OCI-LY7 (cell line): ENCODE results near the gene C20orf141. TPM values are rescaled to one million over a fixed set of nuclear protein-coding genes. Genes with fewer than 3 reads are reported as not detected.

ENCODE experiments used
- BruUV-seq: library from RNA; stranded (reverse); fragments of 400-500 nt; replicated peaks from 2 replicates; lab custom pipeline; 2021; lab: Mats Ljungman, UMichigan
- CTCF ChIA-PET: fragments of 300-600 bp; sonication (Branson Sonifier 250); formaldehyde crosslinking; loops from one replicate; lab custom pipeline; 2022; ENCODE audit warnings: antibody characterized with exemption; ENCODE audit not compliant: unreplicated experiment; lab: Charles Lee
- POLR2A ChIA-PET: fragments of 300-600 bp; sonication (Branson Sonifier 250); formaldehyde crosslinking; loops from one replicate; lab custom pipeline; 2022; ENCODE audit warnings: antibody characterized with exemption; lab: Charles Lee
- DNase-seq: peaks from one replicate; pipeline ENCODE4 v3.0.0-alpha.2; 2015; ENCODE audit warnings: low spot score
- H2AFZ ChIP-seq: fragments of 200-600 bp; sonication (generic), shearing (Covaris generic); 2 replicates; pipeline ENCODE4 v1.6.1; 2014; ENCODE audit warnings: mild to moderate bottlenecking, antibody characterized with exemption, low read length, moderate library complexity
- H3K27ac ChIP-seq: fragments of 200-600 bp; sonication (generic); 2 replicates; pipeline ENCODE4 v1.5.1; 2014; ENCODE audit warnings: mixed run types, low read depth, mild to moderate bottlenecking, moderate library complexity, low read length, inconsistent platforms; ENCODE audit not compliant: poor library complexity, severe bottlenecking
- H3K36me3 ChIP-seq: fragments of 200-600 bp; sonication (generic); 2 replicates; pipeline ENCODE4 v1.6.1; 2014; ENCODE audit warnings: mild to moderate bottlenecking, antibody characterized with exemption, low read length, moderate library complexity, mixed read lengths; ENCODE audit not compliant: insufficient read depth
- H3K4me1 ChIP-seq: fragments of 200-600 bp; sonication (generic); 2 replicates; pipeline ENCODE4 v1.5.1; 2014; ENCODE audit warnings: mild to moderate bottlenecking, low read length; ENCODE audit not compliant: insufficient read depth, poor library complexity, severe bottlenecking
- H3K4me2 ChIP-seq: fragments of 200-600 bp; sonication (generic); 2 replicates; pipeline ENCODE4 v1.6.1; 2014; ENCODE audit warnings: mild to moderate bottlenecking, low read length
- H3K4me3 ChIP-seq: fragments of 200-600 bp; sonication (generic); 2 replicates; pipeline ENCODE4 v1.5.1; 2014; ENCODE audit warnings: mild to moderate bottlenecking, low read depth, low read length; ENCODE audit not compliant: poor library complexity, severe bottlenecking
- H3K79me2 ChIP-seq: fragments of 200-600 bp; sonication (generic); 2 replicates; pipeline ENCODE4 v1.6.1; 2016; ENCODE audit warnings: low read depth, mild to moderate bottlenecking, low read length, moderate library complexity, mixed read lengths; ENCODE audit not compliant: insufficient read depth
- H3K9me2 ChIP-seq: fragments of 200-600 bp; sonication (generic); 2 replicates; pipeline ENCODE4 v1.6.1; 2016; ENCODE audit warnings: mild to moderate bottlenecking, low read length, mixed read lengths; ENCODE audit not compliant: insufficient read depth
- H3K9me3 ChIP-seq: fragments of 200-600 bp; sonication (generic); 2 replicates; pipeline ENCODE4 v1.6.1; 2014; ENCODE audit warnings: mild to moderate bottlenecking, mixed run types, low read length, mixed read lengths
- H4K20me1 ChIP-seq: fragments of 200-600 bp; sonication (generic); 2 replicates; pipeline ENCODE4 v1.6.1; 2014; ENCODE audit warnings: mild to moderate bottlenecking, antibody characterized with exemption, low read length, moderate library complexity, mixed read lengths; ENCODE audit not compliant: insufficient read depth
- CTCF ChIP-seq: fragments of 200-600 bp; sonication (generic); conservative IDR thresholded peaks from 2 replicates; pipeline ENCODE4 v1.5.1; 2014; ENCODE audit warnings: mild to moderate bottlenecking, antibody characterized with exemption, low read length, moderate library complexity, mixed read lengths
- EZH2phosphoT487 ChIP-seq: fragments of 200-600 bp; sonication (generic); IDR thresholded peaks from 2 replicates; pipeline ENCODE4 v1.6.1; 2018; ENCODE audit warnings: low read depth, borderline replicate concordance, mild to moderate bottlenecking, mixed run types, antibody characterized with exemption, low read length, moderate library complexity, mixed read lengths
- intact Hi-C: fragments of 100-400 bp; cut with micrococcal nuclease; formaldehyde crosslinking; loops from one replicate; pipeline ENCODE4 v1.10.0; 2022; ENCODE audit not compliant: unreplicated experiment
- total RNA-seq, 2 experiments: library from RNA; depleted of rRNA in 1 of 2; stranded (reverse); fragments of >200 nt in 1 of 2; shearing (Covaris generic) in 1 of 2; gene quantifications; 2 replicates each; pipeline ENCODE4 v1.2.3, GENCODE V29; 2014 to 2022

The C20orf141 gene
- total RNA-seq, 2 experiments from 2014 or later = not detected

DNA sequence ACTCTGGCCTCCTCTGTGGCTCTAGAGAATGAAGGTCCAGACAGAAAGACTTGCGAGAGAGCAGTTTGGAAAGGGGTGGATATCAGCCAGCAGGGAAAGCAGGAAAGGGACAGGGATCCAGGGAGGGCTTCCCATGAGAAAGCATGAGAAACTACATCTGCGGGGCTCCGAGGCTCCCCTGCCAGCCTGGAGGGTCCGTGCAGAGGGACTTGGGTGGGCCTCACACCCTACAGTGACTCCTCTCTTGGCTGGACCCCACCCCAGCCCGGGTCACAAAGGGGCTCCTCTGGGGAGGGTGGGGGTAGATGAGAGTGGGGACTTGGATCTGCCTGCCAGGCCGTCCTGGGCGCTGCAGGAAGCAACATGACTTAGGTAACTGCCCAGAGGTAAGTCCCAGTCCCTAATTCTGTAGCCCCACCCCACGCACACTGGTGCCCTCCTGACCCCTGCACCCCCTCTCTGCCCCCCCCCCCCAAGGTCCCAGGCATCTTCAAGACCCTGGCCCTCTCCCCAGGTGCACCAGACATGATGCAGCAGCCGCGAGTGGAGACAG lies 1.3 kb downstream of the C20orf141 start, which contains the start of gene TMEM239:
TMEM239 (plus strand) TSS at position 335 of the 553 bp plus-strand sequence; CDS start at position 526, 191 bp downstream.
- Histone ChIP-seq H4K20me1 (no peaks in the 10 kb centered on the region), H3K4me1 (no peaks in the 10 kb centered on the region), H3K79me2 (no peaks in the 10 kb centered on the region), H3K9me3 (0 out of 2 replicates have a peak, but pooled peaks cover 6% of the 10 kb centered on the region), H3K4me3 (no peak within 1 kb of the TSS), H2AFZ (no peak within 1 kb of the TSS), H3K27ac (no peak within 1 kb of the TSS), H3K4me2 (no peak within 1 kb of the TSS), H3K9me2 (no peaks in the 10 kb centered on the region), H3K36me3 (no peaks in the 10 kb centered on the region)
- TF ChIP-seq CTCF = no peak
- TF ChIP-seq EZH2phosphoT487 = no peak
- POLR2A ChIA-PET = no interaction called here
- no peak for DNase-seq
- CTCF ChIA-PET = no interaction called here
- intact Hi-C loops = no loop called here
- BruUV-seq = no TSS peak

- no peaks in the 10 kb centered on the region for H3K4me1 ChIP-seq
- no peak for DNase-seq
- TF ChIP-seq EZH2phosphoT487 (no peak), CTCF (peak; percentile 49)
- H2AFZ ChIP-seq = no peak overlapping the region
- POLR2A ChIA-PET = no interaction called here
- no peaks in the 10 kb centered on the region for H3K79me2 ChIP-seq
- H3K9me2 ChIP-seq = no peaks in the 10 kb centered on the region
- H4K20me1 ChIP-seq = no peaks in the 10 kb centered on the region
- H3K9me3 ChIP-seq = 0 out of 2 replicates have a peak, but pooled peaks cover 6% of the 10 kb centered on the region
- no peaks in the 10 kb centered on the region for H3K36me3 ChIP-seq
- no TSS peak for BruUV-seq
- CTCF ChIA-PET = no interaction called here
- H3K4me3 ChIP-seq = no peak overlapping the region
- H3K4me2 ChIP-seq = no peak overlapping the region
- H3K27ac ChIP-seq = no peak overlapping the region
- intact Hi-C loops = no loop called here
Measured at GRCh38 chr20:2816583-2817340, 2.0 kb downstream of the C20orf141 start.

GRCh38 chr20:2817341-2817726 lies 2.5 kb downstream of the C20orf141 start:
- ChIA-PET POLR2A (no interaction called here), CTCF (no interaction called here)
- Histone ChIP-seq H3K4me3 (no peak overlapping the region), H3K4me2 (no peak overlapping the region), H3K9me3 (0 out of 2 replicates have a peak, but pooled peaks cover 2% of the 10 kb centered on the region), H3K9me2 (no peaks in the 10 kb centered on the region), H3K27ac (no peak overlapping the region), H3K36me3 (no peaks in the 10 kb centered on the region), H3K79me2 (no peaks in the 10 kb centered on the region), H4K20me1 (no peaks in the 10 kb centered on the region), H3K4me1 (no peaks in the 10 kb centered on the region), H2AFZ (no peak overlapping the region)
- no TSS peak for BruUV-seq
- TF ChIP-seq EZH2phosphoT487 (no peak), CTCF (no peak)
- intact Hi-C loops = no loop called here
- no peak for DNase-seq
